ENCODE measurements around the gene SMAD2.
A peak's percentile ranks its signal among the peaks of the same experiment; 100 is the strongest.

The SMAD2 gene

DNA sequence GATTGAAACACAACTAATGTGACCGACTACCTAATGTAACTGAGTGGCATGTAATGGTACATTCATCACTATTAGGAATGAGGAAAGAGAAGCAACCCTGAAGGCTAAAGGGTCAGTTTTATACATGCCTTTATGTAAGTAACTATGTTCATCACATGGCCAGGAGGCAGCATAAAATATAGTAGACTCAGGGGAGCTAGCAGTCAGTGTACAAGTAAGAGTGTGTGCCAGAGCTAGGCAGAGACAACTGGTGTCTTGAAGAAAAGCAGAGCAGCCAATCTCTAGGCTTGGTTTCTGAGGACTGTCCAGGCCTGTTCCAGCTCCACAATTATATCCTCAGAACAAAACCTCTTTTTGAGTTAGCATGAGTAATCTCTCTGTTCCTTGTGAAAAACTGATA, 18.1 kb downstream of the SMAD2 start:
- peak; percentile 71 for ATAC-seq
- TF ChIP-seq PPARA (CRISPR knock-in tag; IDR thresholded peaks at IDR 0.05; ENCODE audit: borderline replicate concordance) (no peak), ZC3H10 (CRISPR knock-in tag; IDR thresholded peaks at IDR 0.05) (no peak), SNAI2 (CRISPR knock-in tag; IDR thresholded peaks at IDR 0.05) (no peak), TCF4 (CRISPR knock-in tag; IDR thresholded peaks at IDR 0.05; ENCODE audit: borderline replicate concordance) (no peak), BACH2 (CRISPR knock-in tag; IDR thresholded peaks at IDR 0.05; ENCODE audit: borderline replicate concordance) (no peak), ISL1 (CRISPR knock-in tag; IDR thresholded peaks at IDR 0.05) (no peak), RARB (CRISPR knock-in tag; IDR thresholded peaks at IDR 0.05) (no peak), ZNF8 (CRISPR knock-in tag; IDR thresholded peaks at IDR 0.05) (no peak), TOX (CRISPR knock-in tag; IDR thresholded peaks at IDR 0.05; ENCODE audit: borderline replicate concordance) (no peak), ZFP30 (CRISPR knock-in tag; IDR thresholded peaks at IDR 0.05) (no peak), ZNF565 (CRISPR knock-in tag; conservative IDR thresholded peaks at IDR 0.05; ENCODE audit: low read depth) (no peak), ZNF70 (CRISPR knock-in tag; IDR thresholded peaks at IDR 0.05) (no peak), CSDC2 (CRISPR knock-in tag; IDR thresholded peaks at IDR 0.05) (no peak), OSR1 (CRISPR knock-in tag; IDR thresholded peaks at IDR 0.05) (no peak), GLIS3 (CRISPR knock-in tag; IDR thresholded peaks at IDR 0.05) (no peak)
- TF ChIP-seq, protein P1, sequence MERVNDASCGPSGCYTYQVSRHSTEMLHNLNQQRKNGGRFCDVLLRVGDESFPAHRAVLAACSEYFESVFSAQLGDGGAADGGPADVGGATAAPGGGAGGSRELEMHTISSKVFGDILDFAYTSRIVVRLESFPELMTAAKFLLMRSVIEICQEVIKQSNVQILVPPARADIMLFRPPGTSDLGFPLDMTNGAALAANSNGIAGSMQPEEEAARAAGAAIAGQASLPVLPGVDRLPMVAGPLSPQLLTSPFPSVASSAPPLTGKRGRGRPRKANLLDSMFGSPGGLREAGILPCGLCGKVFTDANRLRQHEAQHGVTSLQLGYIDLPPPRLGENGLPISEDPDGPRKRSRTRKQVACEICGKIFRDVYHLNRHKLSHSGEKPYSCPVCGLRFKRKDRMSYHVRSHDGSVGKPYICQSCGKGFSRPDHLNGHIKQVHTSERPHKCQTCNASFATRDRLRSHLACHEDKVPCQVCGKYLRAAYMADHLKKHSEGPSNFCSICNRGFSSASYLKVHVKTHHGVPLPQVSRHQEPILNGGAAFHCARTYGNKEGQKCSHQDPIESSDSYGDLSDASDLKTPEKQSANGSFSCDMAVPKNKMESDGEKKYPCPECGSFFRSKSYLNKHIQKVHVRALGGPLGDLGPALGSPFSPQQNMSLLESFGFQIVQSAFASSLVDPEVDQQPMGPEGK (CRISPR knock-in tag; IDR thresholded peaks at IDR 0.05; ENCODE audit: borderline replicate concordance): no peak
- TF ChIP-seq, protein P2, sequence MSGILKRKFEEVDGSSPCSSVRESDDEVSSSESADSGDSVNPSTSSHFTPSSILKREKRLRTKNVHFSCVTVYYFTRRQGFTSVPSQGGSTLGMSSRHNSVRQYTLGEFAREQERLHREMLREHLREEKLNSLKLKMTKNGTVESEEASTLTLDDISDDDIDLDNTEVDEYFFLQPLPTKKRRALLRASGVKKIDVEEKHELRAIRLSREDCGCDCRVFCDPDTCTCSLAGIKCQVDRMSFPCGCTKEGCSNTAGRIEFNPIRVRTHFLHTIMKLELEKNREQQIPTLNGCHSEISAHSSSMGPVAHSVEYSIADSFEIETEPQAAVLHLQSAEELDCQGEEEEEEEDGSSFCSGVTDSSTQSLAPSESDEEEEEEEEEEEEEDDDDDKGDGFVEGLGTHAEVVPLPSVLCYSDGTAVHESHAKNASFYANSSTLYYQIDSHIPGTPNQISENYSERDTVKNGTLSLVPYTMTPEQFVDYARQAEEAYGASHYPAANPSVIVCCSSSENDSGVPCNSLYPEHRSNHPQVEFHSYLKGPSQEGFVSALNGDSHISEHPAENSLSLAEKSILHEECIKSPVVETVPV (CRISPR knock-in tag; IDR thresholded peaks at IDR 0.05): no peak
- TF ChIP-seq, protein P3, sequence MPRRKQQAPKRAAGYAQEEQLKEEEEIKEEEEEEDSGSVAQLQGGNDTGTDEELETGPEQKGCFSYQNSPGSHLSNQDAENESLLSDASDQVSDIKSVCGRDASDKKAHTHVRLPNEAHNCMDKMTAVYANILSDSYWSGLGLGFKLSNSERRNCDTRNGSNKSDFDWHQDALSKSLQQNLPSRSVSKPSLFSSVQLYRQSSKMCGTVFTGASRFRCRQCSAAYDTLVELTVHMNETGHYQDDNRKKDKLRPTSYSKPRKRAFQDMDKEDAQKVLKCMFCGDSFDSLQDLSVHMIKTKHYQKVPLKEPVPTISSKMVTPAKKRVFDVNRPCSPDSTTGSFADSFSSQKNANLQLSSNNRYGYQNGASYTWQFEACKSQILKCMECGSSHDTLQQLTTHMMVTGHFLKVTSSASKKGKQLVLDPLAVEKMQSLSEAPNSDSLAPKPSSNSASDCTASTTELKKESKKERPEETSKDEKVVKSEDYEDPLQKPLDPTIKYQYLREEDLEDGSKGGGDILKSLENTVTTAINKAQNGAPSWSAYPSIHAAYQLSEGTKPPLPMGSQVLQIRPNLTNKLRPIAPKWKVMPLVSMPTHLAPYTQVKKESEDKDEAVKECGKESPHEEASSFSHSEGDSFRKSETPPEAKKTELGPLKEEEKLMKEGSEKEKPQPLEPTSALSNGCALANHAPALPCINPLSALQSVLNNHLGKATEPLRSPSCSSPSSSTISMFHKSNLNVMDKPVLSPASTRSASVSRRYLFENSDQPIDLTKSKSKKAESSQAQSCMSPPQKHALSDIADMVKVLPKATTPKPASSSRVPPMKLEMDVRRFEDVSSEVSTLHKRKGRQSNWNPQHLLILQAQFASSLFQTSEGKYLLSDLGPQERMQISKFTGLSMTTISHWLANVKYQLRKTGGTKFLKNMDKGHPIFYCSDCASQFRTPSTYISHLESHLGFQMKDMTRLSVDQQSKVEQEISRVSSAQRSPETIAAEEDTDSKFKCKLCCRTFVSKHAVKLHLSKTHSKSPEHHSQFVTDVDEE (CRISPR knock-in tag; IDR thresholded peaks at IDR 0.05): no peak
- TF ChIP-seq, protein P4, sequence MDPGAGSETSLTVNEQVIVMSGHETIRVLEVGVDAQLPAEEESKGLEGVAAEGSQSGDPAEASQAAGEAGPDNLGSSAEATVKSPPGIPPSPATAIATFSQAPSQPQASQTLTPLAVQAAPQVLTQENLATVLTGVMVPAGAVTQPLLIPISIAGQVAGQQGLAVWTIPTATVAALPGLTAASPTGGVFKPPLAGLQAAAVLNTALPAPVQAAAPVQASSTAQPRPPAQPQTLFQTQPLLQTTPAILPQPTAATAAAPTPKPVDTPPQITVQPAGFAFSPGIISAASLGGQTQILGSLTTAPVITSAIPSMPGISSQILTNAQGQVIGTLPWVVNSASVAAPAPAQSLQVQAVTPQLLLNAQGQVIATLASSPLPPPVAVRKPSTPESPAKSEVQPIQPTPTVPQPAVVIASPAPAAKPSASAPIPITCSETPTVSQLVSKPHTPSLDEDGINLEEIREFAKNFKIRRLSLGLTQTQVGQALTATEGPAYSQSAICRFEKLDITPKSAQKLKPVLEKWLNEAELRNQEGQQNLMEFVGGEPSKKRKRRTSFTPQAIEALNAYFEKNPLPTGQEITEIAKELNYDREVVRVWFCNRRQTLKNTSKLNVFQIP (CRISPR knock-in tag; IDR thresholded peaks at IDR 0.05; ENCODE audit: borderline replicate concordance, low read depth): no peak
- TF ChIP-seq, protein P5, sequence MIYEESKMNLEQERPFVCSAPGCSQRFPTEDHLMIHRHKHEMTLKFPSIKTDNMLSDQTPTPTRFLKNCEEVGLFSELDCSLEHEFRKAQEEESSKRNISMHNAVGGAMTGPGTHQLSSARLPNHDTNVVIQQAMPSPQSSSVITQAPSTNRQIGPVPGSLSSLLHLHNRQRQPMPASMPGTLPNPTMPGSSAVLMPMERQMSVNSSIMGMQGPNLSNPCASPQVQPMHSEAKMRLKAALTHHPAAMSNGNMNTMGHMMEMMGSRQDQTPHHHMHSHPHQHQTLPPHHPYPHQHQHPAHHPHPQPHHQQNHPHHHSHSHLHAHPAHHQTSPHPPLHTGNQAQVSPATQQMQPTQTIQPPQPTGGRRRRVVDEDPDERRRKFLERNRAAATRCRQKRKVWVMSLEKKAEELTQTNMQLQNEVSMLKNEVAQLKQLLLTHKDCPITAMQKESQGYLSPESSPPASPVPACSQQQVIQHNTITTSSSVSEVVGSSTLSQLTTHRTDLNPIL (CRISPR knock-in tag; IDR thresholded peaks at IDR 0.05; ENCODE audit: low read depth): no peak

DNA sequence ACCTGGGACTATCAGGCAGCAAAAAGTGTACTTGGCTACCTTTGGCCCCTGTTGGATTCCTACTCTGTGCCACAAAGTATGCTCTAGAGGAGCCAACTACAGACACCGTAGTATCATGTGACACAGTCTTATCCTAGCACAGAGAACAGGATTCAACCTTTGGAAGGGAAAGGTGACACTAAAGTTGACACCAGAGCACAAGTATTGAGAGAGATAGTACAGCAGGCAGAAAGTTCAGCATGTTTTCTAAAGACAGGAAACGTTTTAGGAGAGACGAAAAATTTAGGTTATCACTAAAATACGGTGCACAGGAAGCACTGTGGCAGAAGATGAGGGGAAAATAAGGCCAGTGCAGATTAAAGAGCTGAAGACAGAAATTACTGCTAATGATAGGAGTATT, 18.6 kb downstream of the SMAD2 start:
- ATAC-seq: no peak
- TF ChIP-seq CSDC2 (CRISPR knock-in tag; IDR thresholded peaks at IDR 0.05): no peak
- TF ChIP-seq, protein P5 (CRISPR knock-in tag; IDR thresholded peaks at IDR 0.05; ENCODE audit: low read depth): no peak
- TF ChIP-seq ZNF565 (CRISPR knock-in tag; conservative IDR thresholded peaks at IDR 0.05; ENCODE audit: low read depth): no peak
- no peak for TF ChIP-seq TOX (CRISPR knock-in tag; IDR thresholded peaks at IDR 0.05; ENCODE audit: borderline replicate concordance)
- no peak for TF ChIP-seq OSR1 (CRISPR knock-in tag; IDR thresholded peaks at IDR 0.05)
- TF ChIP-seq ZNF70 (CRISPR knock-in tag; IDR thresholded peaks at IDR 0.05): no peak
- TF ChIP-seq ISL1 (CRISPR knock-in tag; IDR thresholded peaks at IDR 0.05): no peak
- no peak for TF ChIP-seq ZFP3 (CRISPR knock-in tag; IDR thresholded peaks at IDR 0.05)
- TF ChIP-seq, protein P2 (CRISPR knock-in tag; IDR thresholded peaks at IDR 0.05): no peak
- TF ChIP-seq PPARA (CRISPR knock-in tag; IDR thresholded peaks at IDR 0.05; ENCODE audit: borderline replicate concordance): no peak
- no peak for TF ChIP-seq GLIS3 (CRISPR knock-in tag; IDR thresholded peaks at IDR 0.05)

All from SK-N-SH treated with all-trans-retinoic acid at 6 μM for 48 hours (cell line).